Vagina (tissue), 2 donors: ENCODE data around the gene SCMH1. TPM values are rescaled to one million over a fixed set of nuclear protein-coding genes. Genes with fewer than 3 reads are reported as not detected.
A peak's percentile ranks its signal among the peaks of the same experiment; 100 is the strongest.

Experiments used
- DNase-seq, 2 donors: peaks; one replicate each; pipeline ENCODE4 v3.0.0-alpha.2; 2017; ENCODE audit errors: extremely low spot score in 2 of 2
- H3K27ac ChIP-seq: fragments of 200-600 bp; sonication (generic); one replicate; pipeline ENCODE4 v1.5.1; 2019
- H3K27me3 ChIP-seq: fragments of 200-600 bp; sonication (generic); one replicate; pipeline ENCODE4 v1.5.1; 2019
- H3K36me3 ChIP-seq, 2 donors: fragments of 200-600 bp; sonication (generic); one replicate each; pipeline ENCODE4 v1.5.1; 2017 to 2019
- H3K4me1 ChIP-seq: fragments of 200-600 bp; sonication (generic); one replicate; pipeline ENCODE4 v1.5.1; 2019
- H3K4me3 ChIP-seq, 2 donors: fragments of 200-600 bp; sonication (generic); 1 replicate in 1 of 2; 2 replicates in 1 of 2; pipeline ENCODE4 v1.5.1; 2016 to 2019
- H3K9me3 ChIP-seq: fragments of 200-600 bp; sonication (generic); one replicate; pipeline ENCODE4 v1.5.1; 2019
- POLR2A ChIP-seq, 2 donors: fragments of 450-650 bp; IDR thresholded peaks; one replicate each; pipeline ENCODE4 v1.6.1; 2017; ENCODE audit warnings: antibody characterized with exemption in 2 of 2, mild to moderate bottlenecking in 2 of 2, moderate library complexity in 2 of 2
- POLR2AphosphoS5 ChIP-seq, 2 donors: sonication (generic); formaldehyde crosslinking; IDR thresholded peaks; one replicate each; pipeline ENCODE4 v1.9.0; 2017; ENCODE audit warnings: antibody characterized with exemption in 2 of 2, mild to moderate bottlenecking in 2 of 2, low read depth in 1 of 2; ENCODE audit not compliant: insufficient read depth in 1 of 2
- intact Hi-C: fragments of 100-400 bp; cut with DNase I; formaldehyde crosslinking; loops from one replicate; pipeline ENCODE4 v1.15.1; 2023
- total RNA-seq: library from RNA; depleted of rRNA; stranded (reverse); fragments of >200 nt; gene quantifications from one replicate; pipeline ENCODE4 v1.2.3, GENCODE V29; 2016
- TF ChIP-seq, protein P1 (sequence below), 3 experiments: fragments of 450-650 bp in 2 of 3; fragments of 200-600 bp in 1 of 3; sonication (generic) in 1 of 3; IDR thresholded peaks; one replicate each; pipeline ENCODE4 v1.5.1; 2017 to 2019; ENCODE audit warnings: antibody characterized with exemption in 3 of 3, mild to moderate bottlenecking in 2 of 3, moderate library complexity in 2 of 3

Gene SCMH1
- total RNA-seq, 1 donor from 2014 or later = 35.1 TPM

DNA sequence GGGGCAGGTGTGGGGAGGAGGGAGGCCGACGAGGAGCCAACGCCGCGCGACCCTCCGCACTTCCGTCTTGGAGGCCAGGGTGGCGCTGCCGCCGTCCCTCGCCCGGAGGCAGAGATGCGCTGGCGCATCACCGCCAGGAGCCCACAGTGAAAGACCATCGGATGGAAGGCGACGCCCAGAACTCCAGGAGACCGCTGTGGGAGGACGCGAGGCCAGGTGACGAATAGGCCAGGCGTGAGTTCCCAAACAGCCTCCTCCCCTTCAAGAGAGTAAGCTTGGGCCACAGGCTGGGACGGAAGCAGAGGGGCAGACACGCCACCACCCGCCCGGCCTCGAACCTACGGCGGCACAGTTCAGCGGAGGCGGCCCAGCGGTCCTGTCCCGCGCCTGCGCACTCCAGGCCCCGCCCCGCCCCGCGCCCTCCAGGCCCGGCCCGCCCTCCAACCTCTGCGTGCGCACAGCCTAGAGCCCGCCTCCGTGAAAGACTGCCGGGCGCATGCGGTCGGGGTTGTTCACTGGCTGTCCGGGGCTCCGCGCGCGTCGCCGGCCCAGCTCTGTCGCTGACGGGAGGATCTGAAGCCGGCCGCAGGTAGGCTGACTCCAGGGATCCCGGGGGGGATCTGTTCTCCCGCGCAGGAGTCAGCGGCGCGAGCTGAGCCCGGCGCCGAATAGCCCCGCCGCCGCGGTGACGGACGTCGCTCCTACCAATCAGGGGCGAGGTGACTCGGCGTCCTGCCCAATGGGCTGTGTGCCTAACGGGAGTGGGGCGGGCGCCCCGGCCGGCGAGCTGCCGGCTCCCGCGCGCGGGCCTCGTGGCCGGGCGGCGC lies 262.7 kb downstream of the SCMH1 start, which contains the start of gene CTPS1:
Gene CTPS1 (plus strand): TSS at position 456 of the 827 bp plus-strand sequence. CDS start 3,595 bp downstream, outside the sequence.
- Histone ChIP-seq H3K27ac (peak within 1 kb of the TSS; percentile 96), H3K9me3 (no peaks in the 10 kb centered on the region), H3K36me3 (no peaks in the 10 kb centered on the region), H3K27me3 (no peaks in the 10 kb centered on the region), H3K4me1 (peaks cover 47% of the 10 kb centered on the region), H3K4me3 (peak within 1 kb of the TSS; percentile 74 to 83)
- intact Hi-C loops = no loop called here
- peak in 1 of 2 donors; percentile 90 for DNase-seq
- TF ChIP-seq POLR2A (IDR thresholded peaks at IDR 0.05) (no peak), POLR2AphosphoS5 (IDR thresholded peaks at IDR 0.05; ENCODE audit: insufficient read depth in 1 of 2, low read depth in 1 of 2) (peak in 1 of 2 donors; percentile 88)
- TF ChIP-seq, protein P1, sequence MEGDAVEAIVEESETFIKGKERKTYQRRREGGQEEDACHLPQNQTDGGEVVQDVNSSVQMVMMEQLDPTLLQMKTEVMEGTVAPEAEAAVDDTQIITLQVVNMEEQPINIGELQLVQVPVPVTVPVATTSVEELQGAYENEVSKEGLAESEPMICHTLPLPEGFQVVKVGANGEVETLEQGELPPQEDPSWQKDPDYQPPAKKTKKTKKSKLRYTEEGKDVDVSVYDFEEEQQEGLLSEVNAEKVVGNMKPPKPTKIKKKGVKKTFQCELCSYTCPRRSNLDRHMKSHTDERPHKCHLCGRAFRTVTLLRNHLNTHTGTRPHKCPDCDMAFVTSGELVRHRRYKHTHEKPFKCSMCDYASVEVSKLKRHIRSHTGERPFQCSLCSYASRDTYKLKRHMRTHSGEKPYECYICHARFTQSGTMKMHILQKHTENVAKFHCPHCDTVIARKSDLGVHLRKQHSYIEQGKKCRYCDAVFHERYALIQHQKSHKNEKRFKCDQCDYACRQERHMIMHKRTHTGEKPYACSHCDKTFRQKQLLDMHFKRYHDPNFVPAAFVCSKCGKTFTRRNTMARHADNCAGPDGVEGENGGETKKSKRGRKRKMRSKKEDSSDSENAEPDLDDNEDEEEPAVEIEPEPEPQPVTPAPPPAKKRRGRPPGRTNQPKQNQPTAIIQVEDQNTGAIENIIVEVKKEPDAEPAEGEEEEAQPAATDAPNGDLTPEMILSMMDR (IDR thresholded peaks at IDR 0.05) = no peak

DNA sequence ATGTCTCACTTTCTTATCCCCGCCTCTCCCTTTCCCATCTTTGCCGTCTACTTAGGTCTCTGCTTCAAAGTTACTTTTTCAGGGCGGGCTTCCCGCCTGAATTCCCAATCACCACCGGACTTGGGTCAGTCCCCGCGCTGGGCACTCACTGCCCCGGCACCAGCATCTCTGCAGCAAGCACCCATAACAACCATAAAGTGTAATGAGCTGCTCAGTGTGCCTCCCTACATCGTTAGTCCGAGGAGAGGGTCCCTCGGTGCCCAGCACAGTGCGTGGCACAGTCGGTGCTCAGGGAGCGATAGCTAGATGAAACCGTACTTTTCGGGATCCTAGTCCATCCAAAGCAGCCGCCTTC lies 263.2 kb downstream of the SCMH1 start:
- peaks cover 41% of the 10 kb centered on the region for H3K4me1 ChIP-seq
- no peaks in the 10 kb centered on the region for H3K27me3 ChIP-seq
- no peak for DNase-seq
- H3K9me3 ChIP-seq = no peaks in the 10 kb centered on the region
- H3K27ac ChIP-seq = peak overlapping the region; percentile 96
- H3K36me3 ChIP-seq = no peaks in the 10 kb centered on the region
- intact Hi-C loops = no loop called here
- TF ChIP-seq, protein P1 (IDR thresholded peaks at IDR 0.05) = no peak
- TF ChIP-seq POLR2AphosphoS5 (IDR thresholded peaks at IDR 0.05; ENCODE audit: insufficient read depth in 1 of 2, low read depth in 1 of 2) = no peak
- TF ChIP-seq POLR2A (IDR thresholded peaks at IDR 0.05) = no peak
- H3K4me3 ChIP-seq = peak overlapping the region; percentile 74 to 83

DNA sequence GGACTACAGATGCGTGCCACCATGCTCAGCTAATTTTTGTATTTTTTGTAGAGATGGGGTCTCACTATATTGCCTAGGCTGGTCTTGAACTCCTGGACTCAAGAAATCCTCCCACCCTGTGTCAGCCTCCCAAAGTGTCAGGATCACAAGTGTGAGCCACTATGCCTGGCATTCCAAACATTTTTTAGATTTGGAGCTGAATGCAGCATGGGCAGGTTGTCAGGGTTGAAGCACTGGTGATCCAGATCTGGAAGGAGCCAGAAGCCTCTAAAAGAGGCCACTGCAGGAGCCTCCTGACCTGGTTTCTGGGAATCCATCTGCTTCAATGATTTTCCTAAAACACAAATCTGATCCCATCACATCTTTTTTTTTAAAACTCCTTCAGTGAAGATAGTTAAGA lies 264.4 kb downstream of the SCMH1 start:
- Histone ChIP-seq H3K4me3 (no peak overlapping the region), H3K4me1 (peaks cover 30% of the 10 kb centered on the region), H3K27me3 (no peaks in the 10 kb centered on the region), H3K27ac (no peak overlapping the region), H3K36me3 (no peaks in the 10 kb centered on the region), H3K9me3 (no peaks in the 10 kb centered on the region)
- TF ChIP-seq, protein P1 (IDR thresholded peaks at IDR 0.05) = no peak
- TF ChIP-seq POLR2A (IDR thresholded peaks at IDR 0.05) (no peak), POLR2AphosphoS5 (IDR thresholded peaks at IDR 0.05; ENCODE audit: insufficient read depth in 1 of 2, low read depth in 1 of 2) (no peak)
- DNase-seq = no peak
- intact Hi-C loops = no loop called here

Other genes starting within 250 kb of the SCMH1 start
- 1.2 TPM for gene SLFNL1, start 220.6 kb downstream of the SCMH1 start, total RNA-seq
- gene FOXO6, start 119.1 kb upstream of the SCMH1 start, total RNA-seq = 1.7 TPM
- 9.3 TPM for gene EDN2, start 242.4 kb upstream of the SCMH1 start, total RNA-seq